Measurements from ENCODE around the gene ADGRG6.
"Not testable (repeated sequence)": the region's sequence is repeated elsewhere in the genome, so short reads cannot be mapped to it uniquely, and the experiment has no call there.

The ADGRG6 gene

DNA sequence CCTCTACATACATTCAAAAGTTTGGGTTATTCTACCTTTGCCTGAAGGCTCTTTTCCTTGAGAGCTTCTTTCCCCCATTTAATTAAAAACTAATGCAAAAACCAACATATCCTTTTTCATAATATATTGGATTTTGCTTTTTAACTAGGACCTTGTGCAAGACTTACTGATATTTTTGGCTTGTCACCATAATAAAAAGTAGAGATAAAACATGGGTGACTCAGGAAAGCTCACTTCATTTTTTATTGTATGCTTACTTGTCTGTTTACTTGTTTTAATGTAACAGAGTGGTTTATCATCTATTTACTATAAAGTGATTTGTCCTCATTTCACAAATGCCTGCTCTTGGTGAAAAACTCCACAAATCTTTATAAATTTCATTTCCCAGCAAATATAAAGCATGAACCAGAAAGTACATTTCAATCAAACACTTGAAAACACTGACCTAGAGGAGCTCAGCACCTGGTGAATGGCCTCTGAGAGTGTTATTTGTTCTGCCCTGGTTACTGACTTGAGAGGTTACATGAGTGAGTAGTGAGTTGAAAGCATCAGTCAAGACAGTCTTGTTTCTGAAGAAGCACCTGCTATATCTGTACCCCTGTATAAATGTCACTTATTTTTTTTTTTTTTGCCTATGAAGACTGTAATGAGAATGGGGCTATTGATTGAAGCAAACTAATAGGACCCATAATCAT, 20.8 kb downstream of the ADGRG6 start:
- DNase-seq: no peak

DNA sequence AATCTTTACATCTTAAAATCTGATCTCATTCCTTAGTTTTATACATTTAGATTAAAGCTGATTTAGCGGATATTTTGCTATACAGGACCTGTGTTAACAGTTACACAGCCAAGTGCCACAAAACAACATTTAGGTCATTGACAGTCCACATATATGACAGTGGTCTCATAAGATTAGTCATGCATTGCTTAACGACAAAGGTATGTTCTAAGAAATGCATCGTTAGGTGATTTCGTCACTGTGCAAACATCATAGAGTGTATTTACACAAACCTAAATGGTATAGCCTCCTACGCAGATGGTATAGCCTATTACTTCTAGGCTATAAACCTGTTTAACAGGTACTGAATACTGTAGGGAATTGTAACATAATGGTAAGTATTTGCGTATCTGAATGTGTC, 21.6 kb downstream of the ADGRG6 start:
- no peak for DNase-seq

DNA sequence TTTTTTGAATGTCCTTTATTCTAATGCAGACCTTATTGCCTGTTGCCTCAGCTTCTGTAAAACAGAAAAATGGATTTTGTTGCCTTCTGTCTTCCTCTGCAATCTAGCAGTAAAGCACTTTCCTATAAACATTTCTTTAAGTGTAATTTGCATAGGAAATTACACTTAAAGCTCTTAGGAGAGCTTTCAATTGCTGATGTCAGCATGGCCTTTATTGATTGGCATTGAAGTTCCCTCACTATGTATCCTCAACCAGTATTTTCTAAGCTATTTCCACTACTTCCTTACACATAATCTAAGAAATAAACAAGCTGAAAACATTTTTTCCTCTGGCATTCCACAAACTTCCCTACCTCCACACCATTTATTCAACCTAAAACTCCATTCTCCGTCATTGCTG, 22.3 kb downstream of the ADGRG6 start:
- DNase-seq: no peak

DNA sequence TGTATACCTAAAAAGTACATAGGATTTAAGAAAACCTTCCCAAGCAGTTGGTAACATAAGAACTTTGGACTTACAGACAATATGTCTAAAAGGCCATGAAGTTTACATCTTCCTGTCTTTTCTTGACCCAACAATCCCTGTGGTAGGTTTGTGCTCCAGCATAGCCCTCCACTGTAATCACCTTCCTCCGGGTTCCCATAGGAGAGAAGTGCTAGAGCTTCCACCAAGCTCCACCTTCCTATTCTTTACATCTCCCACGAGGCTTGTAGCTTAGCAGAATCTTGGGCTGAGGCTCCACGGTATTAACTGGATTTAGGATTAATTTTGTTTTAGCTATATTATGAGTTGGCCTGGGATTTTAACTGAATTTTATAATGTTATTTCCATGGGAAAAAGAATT, 23.3 kb downstream of the ADGRG6 start:
- no peak for DNase-seq

DNA sequence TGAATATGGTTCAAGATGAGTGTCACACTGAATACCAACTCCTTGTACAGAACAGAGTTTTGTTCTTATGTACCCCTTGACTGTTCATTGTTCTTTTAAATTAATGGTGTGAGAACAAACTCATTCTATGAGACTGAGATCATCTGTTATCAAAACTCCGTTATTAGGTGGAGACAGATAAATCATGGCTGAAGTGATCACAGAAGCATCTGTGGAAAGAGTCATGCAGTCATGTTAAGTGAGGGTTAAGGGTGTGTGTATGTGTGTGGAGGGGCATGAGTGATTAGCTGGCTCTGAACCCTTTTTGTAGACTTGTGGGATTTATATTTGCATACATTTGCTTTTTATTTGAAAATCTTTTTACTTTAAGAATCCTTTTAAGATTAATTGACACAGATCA, 24.7 kb downstream of the ADGRG6 start:
- no peak for DNase-seq

DNA sequence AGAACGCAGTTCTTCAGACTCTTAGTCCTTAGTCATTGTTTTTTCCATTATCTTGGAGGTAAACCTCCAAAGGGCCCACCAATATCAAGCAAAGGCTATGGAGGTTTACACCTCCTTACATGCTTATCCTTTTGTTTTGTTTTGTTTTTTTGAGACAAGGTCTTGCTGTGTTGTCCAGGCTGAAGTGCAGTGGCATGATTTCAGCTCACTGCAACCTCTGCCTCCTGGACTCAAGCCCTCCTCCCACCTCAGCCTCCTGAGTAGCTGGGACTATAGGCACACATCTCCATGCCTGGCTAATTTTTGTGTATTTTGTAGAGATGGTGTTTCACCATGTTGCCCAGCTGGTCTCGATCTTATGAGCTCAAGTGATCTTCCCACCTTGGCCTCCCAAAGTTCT, 26.3 kb downstream of the ADGRG6 start:
- no peak for DNase-seq

DNA sequence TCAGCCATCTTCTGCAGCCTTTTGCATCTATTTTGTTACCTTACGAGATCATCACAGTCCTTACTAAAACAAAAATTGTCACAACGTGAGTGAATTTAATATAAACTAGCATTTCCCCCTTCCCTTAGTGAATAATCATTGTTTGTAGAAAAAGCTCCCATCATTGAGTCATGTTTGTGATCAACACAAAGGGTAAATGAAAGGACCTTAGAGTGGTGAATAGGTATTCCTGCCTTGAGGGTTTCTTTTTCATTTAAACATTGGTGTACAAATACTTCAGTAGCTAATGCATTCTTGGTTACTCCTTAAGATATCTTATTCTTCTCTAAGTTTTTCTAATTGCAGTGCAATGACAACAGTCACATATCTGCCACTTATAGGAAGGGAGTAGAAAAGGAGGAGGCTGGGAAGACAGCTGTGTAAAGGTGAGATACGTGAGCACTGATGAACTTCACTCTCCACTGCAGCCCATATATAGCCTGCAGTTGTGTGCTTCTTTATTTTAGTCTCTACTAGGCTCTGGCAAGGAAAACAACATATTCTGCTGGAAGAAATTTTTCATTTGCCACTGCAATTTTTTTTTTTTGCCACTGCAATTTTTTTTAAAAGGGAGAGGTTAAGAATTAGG, 27.8 kb downstream of the ADGRG6 start:
- DNase-seq: no peak

DNA sequence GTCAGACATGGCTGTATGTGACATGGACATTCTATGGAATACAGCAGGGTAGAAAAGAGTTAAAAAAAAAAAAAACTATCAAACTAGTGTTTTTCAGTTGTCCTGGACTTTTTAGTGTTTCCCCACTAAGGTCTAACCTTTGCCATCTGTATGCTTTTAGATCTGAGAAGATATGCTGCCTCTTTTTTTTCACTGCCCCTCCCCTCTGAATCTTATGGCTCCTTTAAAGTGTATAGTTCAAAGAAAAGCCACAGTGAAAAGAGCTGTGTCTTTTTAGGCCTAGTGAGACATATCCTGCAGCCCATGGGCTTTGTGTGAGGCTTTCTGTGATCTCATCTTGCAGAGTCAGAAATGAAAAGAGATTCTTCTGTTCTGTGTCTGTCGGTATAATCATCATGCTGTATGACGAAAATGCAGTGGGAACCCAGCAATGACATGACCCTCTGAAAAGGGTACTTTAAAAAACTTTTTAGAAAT, 29.3 kb downstream of the ADGRG6 start:
- peak; percentile 7 for DNase-seq

DNA sequence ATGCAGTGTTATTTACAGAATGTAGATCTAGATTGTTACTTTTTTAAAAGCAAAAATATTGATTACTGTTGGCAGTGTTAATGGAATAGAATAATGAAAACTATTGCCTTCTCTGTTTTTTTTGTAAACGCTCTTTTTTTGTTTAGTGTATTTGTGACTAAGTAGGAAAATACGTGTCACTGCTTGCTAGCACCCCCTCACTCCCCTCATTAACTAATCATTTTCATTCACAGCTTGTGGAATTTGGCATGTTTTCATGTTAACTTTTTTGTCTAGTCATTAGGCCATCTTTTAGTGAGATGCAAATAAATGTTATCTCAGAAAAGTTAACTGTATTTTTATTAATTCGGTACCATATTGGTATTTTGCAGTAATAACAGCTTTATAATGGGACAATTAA, 29.8 kb downstream of the ADGRG6 start:
- no peak for DNase-seq

DNA sequence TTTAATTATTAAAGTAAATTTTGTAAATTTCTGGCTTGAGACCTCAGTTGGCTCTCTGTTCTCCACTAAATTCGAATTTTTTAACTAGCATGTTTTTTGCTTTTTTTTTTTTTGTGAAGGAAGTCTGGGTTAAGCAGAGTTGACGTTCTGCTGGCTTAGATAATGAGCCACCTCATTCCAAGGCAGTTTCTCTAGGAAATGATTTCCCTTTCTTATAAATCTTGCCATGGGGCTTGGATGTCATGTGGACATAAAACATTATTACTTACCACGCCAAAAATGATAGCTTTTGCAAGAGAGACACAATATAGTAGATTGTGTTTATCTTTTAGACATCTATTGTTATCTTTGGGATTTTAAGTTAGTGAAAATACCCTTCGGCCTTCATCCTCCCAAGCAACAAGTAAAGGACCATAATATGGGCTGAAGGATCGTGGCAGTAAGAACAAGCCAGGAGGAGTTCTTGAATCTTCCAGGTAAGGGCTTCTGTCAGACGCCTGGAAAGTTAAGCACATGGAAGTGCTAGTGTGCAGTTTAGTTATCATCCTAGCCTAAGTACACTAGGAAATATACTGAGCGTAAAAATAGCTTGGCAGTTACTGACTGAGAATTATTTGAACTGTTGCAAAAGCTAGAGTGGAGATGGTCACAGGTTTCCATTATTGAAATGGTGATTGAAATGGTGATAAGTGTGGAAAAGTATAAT, 30.7 kb downstream of the ADGRG6 start:
- DNase-seq: no peak

DNA sequence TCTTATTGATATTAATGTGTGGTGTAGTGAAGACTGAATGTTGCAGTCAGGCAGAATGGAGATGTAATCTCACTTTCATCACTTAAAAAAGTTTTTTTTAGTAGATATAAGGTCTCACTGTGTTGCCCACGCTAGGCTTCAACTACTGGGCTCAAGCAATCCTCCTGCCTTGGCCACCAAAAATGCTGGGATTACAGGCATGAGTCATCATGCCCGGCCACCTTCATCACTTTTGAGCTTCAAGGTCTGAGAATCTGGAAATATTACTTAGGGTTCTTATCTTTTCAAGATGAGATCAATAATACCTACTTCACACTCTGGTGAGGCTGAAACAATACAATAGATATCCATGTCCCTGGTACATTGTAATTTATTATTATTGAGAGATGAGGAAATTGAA, 31.6 kb downstream of the ADGRG6 start:
- no peak for DNase-seq

DNA sequence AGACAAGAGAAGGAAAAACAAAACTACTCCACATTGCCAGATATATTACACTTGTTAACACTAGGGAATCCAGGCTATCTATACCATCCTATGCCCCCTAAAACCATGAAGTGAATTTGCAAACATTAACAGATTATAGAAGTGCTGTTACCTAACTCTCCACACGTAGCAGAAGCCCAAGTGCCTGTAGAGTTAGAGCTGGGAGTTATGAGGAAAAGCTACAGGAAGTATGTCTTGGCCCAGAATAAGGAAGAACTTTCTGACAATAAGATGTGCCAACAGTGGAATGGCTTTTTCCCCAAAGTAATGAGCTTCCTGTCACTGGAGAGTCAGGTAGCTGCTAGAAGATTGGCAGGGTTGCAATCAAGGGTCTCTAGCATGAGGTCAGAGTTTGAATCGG, 32.5 kb downstream of the ADGRG6 start:
- no peak for DNase-seq

DNA sequence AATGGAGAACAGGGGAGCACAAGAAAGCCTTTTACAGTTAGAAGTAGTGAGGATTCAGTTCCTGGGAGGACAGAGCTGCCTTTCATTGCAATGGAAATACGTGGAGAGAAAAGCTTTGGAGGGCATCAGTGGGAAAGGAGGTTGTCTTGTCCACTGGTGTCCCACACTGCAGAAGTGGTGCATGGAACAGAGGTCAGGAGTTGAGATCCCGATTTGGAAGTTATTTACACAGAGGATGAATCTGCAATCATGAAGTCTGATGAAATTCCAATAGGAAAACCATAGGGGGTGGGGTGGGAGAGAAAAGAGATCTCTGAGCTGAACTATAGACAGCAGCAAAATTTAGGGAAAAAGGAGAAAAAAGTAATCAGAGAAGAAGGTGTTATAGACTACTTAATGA, 33.6 kb downstream of the ADGRG6 start:
- no peak for DNase-seq

DNA sequence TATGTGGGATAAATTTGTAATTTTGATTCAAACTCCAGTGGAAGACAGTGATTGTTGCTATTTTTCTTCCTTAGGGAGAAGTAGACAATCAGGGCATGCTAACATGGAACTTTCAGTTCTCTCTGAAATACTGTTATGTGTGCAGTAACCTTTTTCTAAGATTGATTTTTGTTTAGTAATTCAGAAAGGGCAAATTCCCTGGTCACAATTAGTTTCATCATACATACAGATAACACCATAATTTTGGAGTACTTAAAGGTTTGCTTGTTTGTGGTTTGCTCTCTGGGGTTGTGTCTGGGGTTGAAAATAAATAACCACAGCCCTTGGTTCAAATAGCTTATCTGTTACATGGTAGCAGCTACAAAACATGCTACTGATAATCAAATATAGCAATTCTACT, 34.4 kb downstream of the ADGRG6 start:
- DNase-seq: no peak

DNA sequence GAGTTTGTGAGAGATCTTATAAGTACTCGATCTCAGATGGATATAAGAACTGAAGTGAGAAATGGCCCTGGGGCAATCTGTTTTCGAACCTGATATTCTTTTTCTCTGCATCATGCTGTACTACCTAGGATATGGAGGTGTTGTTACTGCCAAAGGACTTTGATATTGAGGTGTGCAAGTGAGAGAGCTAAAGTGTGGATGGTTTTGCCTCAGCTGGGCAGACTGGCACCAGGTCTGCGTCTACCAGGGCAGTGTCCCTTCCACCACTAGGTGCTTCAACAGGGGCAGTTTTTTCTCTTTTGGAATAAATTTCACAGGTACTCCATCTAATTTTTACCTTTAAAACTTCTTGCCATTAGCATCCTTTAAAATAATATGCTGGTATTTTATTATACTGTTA, 35.0 kb downstream of the ADGRG6 start:
- DNase-seq: no peak

DNA sequence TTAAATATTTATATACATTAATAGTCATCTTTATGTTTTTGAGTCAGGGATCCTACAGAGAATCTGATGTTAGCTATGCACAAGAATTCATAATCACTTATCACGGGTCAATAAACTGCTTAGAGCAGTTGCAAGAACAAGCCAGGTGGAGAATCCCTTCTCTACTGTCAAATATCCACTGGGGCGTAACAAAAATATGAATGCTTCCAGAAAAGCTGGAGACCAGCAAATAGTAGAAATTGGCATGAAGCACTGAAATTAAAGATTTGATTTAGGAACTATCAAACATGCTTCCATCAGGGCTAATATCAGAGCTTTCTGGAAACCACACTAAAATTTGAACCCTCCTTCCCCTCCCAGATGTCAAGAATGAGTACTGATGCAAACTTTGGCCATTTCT, 37.3 kb downstream of the ADGRG6 start:
- no peak for DNase-seq

DNA sequence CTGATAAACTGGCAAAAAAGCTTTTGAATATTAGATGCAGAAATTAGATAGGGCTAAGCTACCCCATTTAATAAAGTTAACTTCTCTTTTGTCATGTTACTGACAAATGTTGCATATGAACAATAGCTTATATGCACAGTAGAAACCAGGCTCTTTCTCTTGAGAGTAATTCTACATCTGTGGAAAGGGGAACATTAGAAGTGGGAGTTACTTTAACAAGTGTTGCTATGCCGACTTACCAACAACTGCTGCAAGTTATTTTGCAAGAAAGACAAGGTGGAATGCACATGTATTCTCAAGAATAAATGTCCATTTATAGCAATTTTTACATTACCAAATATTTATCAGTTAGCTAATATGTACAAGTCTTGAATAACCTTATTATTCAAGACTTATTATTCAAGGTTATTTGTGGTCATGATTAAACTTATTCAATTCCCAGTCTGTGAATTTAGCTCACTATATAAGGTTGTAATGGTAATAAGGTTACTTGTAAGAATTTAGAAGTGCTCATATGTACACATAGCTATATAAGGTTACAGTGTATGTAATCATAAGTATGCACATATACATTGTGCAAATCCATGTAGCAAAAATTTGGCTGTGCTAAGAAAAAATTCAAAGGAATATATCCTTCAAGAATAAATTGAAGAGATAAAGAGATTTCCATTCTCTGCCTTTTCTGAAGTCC, 38.3 kb downstream of the ADGRG6 start:
- DNase-seq: no peak

DNA sequence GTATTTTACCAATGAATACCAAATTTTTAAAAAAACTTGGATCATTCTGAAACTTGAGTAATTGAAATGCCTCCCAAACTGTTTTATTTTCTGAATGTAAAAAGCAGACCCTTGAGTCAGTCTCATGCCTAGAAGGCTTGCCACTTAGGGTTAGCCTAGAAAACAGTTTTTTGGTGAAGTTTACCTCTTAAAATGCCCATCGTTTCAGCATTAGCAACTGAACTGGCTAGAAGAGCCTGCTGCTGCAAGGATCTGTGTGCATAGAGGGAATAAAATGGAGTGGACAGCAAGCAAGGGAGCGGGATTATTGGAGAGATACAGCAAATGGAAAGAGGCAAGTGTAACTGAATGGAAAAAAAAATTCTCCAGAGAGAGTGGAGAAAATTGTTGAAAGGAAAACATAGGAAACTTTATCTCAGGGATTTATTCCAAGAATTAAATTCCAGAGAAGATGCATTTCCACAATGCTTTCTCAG, 40.1 kb downstream of the ADGRG6 start:
- DNase-seq: no peak

DNA sequence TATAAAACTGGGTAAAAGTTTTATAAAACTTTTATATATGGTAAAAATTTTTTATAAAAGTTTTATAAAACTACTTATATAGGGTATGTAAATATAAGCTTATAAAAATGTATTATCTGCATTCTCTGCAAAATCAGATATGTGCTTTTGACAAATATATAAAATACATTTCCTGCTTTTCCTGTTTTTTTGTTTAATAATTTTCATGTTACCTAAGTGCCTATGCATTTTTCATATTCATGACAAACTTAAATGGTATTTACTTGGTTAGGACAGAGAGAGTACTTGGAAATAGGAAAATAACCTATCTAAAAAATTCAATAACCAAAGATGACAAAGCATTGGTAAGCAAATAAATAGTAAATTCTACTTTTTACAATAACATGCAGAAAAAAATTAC, 41.2 kb downstream of the ADGRG6 start:
- no peak for DNase-seq

DNA sequence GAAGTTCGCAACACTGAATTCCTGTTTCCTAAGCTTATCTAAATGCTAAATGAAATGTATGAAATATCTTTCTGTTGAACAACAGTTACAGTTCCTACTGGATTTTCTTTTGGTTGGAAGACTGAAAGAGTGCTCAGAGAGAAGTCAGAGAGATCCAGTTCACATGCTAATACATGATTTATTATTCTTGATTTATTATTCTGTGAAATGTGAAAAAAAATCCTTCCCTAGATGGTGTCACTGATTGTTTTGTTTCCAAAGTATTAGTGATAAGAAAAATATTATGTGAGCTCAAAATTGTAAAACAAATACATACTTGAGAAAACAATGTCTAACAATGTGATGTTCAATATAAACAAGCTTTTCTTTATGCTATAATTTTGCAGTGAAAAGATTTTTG, 42.1 kb downstream of the ADGRG6 start:
- DNase-seq: no peak

DNA sequence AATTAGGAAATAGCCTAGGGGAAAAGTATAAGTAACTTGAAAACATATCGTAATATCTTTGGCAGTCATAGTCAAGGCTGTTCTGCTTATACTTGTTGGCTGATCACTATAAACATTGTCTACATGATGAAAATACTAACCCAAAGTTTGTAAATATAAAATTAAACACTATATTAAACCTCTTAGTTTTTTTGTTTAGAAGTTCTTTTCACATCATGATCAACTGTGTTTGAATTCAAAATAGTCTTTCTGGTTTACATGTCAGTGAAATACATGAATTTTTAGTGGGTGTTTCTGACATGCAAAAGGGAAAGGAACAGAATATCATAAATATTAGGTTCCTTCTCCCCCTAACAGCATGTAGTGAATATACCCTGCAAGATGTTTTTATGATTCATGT, 43.5 kb downstream of the ADGRG6 start:
- no peak for DNase-seq

DNA sequence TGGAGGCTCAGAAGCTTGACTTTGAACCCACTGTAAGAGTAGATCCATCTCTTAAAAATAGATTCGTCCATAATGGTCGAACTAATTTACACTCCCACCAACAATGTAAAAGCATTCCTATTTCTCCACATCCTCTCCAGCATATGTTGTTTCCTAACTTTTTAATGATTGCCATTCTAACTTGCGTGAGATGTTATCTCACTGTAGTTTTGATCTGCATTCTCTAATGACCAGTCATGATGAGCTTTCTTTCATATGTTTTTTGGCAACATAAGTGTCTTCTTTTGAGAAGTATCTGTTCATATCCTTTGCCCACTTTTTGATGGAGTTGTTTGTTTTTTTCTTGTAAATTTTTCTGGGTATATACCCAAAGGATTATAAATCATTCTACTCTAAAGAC, 44.4 kb downstream of the ADGRG6 start:
- not testable (repeated sequence) for DNase-seq

DNA sequence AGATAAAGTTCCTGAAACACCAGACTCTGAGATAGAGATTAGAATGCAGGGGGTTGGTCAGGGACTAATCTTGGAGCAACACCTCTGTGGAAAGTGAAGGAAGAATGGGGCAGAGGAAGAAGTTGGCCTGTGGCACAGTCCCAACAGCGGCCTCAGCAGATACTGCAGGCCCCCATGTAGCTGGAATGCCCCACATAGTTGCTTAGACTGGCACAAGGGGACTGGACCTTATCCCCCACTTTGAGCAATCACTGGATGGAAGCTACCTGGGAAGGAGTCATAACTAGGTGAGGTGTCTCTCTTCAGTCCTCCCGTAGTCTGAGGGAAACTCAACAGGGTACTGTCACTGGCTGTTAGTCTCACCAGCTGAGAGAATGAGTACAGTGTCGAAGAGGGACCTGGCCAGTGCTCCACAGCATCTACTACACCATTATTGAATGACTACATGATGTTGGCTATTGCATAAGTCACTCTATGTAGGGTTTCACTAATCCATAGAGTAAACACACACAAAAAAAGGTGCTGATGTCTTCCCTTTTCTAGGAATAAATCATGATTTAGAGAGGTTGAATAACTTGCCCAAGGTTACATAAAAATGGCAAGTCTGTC, 47.5 kb downstream of the ADGRG6 start:
- no peak for DNase-seq
